ENCODE data around the gene TMEM130.
"Not testable (repeated sequence)": the region's sequence is repeated elsewhere in the genome, so short reads cannot be mapped to it uniquely, and the experiment has no call there.

Gene TMEM130

DNA sequence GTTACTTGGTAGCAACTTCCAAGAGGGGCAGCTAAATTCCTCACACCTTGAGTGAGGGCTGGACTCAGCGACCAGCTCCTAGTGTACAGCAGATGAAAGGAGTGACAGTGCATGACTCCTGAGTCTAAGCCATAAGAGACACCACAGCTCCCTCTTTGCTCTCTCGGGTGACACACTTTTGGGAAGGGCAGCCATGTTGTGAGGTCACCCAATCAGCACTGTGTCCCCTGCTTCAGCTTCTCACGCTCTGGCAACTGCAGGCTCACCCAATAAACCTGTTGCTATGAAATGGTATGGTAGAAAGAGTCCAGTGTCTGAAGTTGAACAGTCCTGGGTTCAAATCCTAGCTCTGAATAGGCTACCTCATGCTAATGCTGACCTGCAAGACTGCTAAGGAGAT is 20.9 kb downstream of the TMEM130 start:
- DNase-seq (ENCODE audit: extremely low read depth, low read depth), result no peak
- TF ChIP-seq, protein P1, sequence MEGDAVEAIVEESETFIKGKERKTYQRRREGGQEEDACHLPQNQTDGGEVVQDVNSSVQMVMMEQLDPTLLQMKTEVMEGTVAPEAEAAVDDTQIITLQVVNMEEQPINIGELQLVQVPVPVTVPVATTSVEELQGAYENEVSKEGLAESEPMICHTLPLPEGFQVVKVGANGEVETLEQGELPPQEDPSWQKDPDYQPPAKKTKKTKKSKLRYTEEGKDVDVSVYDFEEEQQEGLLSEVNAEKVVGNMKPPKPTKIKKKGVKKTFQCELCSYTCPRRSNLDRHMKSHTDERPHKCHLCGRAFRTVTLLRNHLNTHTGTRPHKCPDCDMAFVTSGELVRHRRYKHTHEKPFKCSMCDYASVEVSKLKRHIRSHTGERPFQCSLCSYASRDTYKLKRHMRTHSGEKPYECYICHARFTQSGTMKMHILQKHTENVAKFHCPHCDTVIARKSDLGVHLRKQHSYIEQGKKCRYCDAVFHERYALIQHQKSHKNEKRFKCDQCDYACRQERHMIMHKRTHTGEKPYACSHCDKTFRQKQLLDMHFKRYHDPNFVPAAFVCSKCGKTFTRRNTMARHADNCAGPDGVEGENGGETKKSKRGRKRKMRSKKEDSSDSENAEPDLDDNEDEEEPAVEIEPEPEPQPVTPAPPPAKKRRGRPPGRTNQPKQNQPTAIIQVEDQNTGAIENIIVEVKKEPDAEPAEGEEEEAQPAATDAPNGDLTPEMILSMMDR (IDR thresholded peaks at IDR 0.05; ENCODE audit: low read depth, low read length), result no peak

DNA sequence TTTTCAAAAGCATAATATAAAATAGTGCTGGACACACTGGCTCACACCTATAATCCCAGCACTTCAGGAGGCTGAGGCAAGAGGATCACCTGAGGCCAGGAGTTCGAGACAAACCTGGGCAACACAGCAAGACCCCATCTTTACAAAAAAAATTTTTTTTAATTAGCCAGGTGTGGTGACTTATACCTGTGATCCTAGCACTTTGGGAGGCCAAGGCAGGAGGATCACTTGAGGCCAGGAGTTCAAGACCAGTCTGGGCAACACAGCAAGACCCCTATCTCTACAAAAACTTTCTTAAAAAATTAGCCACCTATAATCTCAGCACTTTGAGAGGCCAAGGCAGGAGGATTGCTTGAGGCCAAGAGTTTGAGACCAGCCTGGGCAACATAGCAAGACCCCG is 27.3 kb downstream of the TMEM130 start:
- not testable (repeated sequence) for DNase-seq (ENCODE audit: extremely low read depth, low read depth)

DNA sequence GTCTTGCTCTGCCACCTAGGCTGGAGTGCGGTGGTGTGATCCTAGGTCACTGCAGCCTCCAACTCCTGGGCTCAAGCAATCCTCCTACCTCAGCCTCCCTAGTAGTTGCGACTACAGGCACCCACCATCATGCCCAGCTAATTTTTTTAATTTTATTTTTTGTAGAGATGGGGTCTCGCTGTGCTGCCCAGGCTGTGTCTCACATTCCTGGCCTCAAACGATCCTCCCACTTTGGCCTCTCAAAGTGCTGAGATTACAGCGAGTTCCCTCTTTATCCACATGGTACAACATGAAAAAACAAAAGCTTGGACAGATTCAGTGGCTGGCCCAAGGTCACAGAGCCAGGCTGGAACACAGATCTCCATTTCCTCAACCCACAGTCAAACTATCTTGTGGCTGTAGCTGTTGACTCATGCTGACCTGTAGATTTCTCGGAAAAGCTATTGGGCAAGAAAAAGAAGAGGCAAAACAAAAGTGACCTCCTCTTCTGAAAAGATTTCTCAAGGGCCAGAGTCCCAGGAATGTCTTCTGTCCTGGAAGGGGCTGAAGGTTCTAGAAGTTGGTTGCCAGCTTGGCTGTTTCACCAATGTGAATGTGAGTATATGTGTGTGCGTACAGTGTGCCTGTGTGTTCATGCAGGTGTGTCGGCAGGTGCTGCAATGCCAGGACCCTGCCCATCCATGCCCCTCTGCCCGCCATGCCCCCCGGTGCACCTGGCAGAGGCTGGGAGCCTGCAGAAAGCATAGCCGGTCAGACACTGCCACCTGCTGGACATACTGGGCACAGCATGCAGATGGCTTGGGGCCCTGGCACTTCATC is 28.4 kb downstream of the TMEM130 start:
- DNase-seq (ENCODE audit: extremely low read depth, low read depth), result peak; percentile 44
- TF ChIP-seq, protein P1 (IDR thresholded peaks at IDR 0.05; ENCODE audit: low read depth, low read length), result peak; percentile 99

DNA sequence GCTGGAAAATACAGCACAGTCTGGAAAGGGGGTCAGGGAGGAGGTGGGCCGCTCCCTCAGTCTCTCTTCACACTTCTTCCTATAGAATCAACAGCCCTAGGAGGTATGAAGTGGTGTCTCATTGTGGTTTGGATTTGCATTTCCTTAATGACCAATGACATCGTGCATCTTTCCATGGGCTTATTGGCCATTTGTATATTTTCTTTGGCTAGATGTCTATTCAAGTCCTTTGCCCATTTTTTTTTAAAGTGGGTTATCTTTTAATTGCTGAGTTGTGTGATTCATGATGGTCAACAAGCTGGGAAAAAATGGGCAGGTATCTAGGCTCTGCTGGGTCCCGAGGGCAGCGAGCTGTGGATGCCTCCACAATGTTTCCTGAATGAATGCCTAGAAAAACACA is 29.1 kb downstream of the TMEM130 start:
- TF ChIP-seq, protein P1 (IDR thresholded peaks at IDR 0.05; ENCODE audit: low read depth, low read length), result no peak

DNA sequence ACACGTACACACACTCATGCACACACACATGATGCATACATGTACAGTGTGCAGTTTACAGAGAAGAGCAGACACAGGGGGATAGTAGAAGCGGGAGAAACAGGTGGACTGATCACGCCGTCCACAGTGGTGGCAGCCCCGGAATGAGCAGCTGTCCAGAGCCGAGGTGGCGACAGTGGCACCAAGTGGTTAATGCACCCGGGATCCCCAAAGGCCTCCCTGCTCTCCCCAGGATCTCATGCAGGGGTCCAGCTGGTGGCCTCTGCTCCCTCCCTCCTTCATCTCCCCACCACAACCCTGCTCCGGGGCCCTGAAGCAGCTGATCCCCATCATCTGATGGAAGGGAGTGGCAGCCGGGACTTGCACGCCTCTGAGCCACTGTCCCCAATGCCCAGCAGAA is 29.7 kb downstream of the TMEM130 start:
- TF ChIP-seq, protein P1 (IDR thresholded peaks at IDR 0.05; ENCODE audit: low read depth, low read length), result no peak
- no peak for DNase-seq (ENCODE audit: extremely low read depth, low read depth)

More for the DNA sequence above, 29.1 kb downstream of the TMEM130 start:
- no peak for DNase-seq (ENCODE audit: extremely low read depth, low read depth)

DNA sequence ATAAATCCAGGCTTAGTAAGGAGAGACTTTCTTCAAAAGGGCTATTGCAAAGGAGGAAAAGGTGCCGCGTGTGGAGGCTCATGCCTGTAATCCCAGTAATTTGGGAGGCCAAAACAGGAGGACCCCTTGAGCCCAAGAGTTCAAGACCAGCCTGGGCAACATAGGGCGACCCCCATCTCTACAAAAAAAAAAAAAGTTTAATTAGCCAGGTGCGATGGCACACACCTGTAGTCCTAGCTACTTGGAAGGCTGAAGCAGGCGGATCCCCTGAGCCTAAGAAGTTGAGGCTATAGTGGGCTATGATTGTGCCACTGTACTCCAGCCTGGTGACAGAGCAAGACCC is 32.2 kb downstream of the TMEM130 start:
- DNase-seq (ENCODE audit: extremely low read depth, low read depth), result no peak
- TF ChIP-seq, protein P1 (IDR thresholded peaks at IDR 0.05; ENCODE audit: low read depth, low read length), result no peak

DNA sequence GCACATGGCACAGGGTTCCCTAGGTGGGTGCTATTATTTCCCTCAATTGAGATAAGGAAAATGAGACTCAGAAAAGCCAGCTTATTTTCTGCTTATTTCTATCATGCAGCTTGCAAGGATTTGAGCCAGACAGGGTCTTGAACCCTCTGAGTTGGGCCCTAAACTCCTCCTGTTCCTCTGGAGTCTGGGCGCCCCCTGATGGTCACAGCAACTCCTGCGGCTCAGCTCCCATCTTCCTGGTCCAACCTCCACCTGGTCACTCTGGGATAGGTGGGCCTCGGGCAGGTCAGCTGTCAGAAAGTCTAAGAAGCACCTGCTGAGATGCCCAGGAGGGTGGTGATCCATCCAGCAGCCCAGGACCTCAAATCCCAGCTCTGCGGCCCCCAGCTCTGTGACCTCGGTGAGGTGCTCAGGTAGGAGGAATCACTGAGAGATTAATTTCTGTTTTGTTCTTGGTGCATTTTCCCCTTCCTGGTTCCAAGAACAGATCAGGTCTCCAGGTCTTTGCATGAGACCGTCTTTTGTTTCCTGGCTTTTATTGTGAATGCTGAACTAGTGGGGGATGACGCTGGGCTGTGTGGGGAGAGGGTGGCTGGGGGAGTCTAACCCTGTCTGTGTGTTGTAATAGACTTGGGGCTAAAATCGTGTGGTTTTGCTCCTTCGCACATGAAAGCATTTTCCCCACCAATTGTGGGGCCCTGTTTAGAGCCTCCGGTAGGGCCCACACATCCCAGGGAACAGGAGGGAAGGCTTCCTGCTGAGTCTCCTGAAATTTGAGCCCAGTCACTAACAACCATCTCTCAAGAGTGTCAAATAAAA is 32.8 kb downstream of the TMEM130 start:
- TF ChIP-seq, protein P1 (IDR thresholded peaks at IDR 0.05; ENCODE audit: low read depth, low read length), result peak; percentile 40
- DNase-seq (ENCODE audit: extremely low read depth, low read depth), result no peak

Measured in AG09319 (cell line).